H1 (cell line): ENCODE measurements around the gene RNF144A. TPM values are rescaled to one million over a fixed set of nuclear protein-coding genes. Genes with fewer than 3 reads are reported as not detected.

Experiments used
- CTCF ChIA-PET: fragments of 300-600 bp; sonication (Branson Sonifier 250); formaldehyde crosslinking; loops from one replicate; lab custom pipeline; 2021; ENCODE audit not compliant: partially characterized antibody; lab: Charles Lee
- POLR2A ChIA-PET: fragments of 300-600 bp; sonication (Branson Sonifier 250); formaldehyde crosslinking; loops from one replicate; lab custom pipeline; 2021; ENCODE audit warnings: inconsistent platforms; ENCODE audit not compliant: partially characterized antibody; lab: Charles Lee
- DNase-seq, 2 experiments: peaks; one replicate each; pipeline versions ENCODE4 v3.0.0 to v3.0.0-alpha.2; 2010 to 2022; ENCODE audit warnings: low spot score in 2 of 2, low read depth in 1 of 2, mixed read lengths in 1 of 2
- FAIRE-seq: peaks from 2 replicates; lab custom pipeline; 2011; peaks lifted over from hg19 to GRCh38; lab: Jason Lieb, UNC
- H2AFZ ChIP-seq: 2 replicates; pipeline ENCODE4 v1.8.1; 2012; ENCODE audit warnings: low read length, inconsistent platforms
- H2AK5ac ChIP-seq: 2 replicates; pipeline ENCODE4 v1.6.1; 2013; ENCODE audit warnings: low read depth, low read length
- H2BK120ac ChIP-seq: replicated peaks from 2 replicates; pipeline ENCODE3; 2013; ENCODE audit warnings: low read depth, low read length, inconsistent platforms
- H2BK12ac ChIP-seq: 2 replicates; pipeline ENCODE4 v1.6.1; 2013; ENCODE audit warnings: low read depth, low read length
- H2BK15ac ChIP-seq: 2 replicates; pipeline ENCODE4 v1.6.1; 2013; ENCODE audit warnings: low read length
- H2BK20ac ChIP-seq: 2 replicates; pipeline ENCODE4 v1.6.1; 2013; ENCODE audit warnings: low read length
- H2BK5ac ChIP-seq: 2 replicates; pipeline ENCODE4 v1.6.1; 2013; ENCODE audit warnings: low read depth, low read length
- H3K14ac ChIP-seq: 2 replicates; pipeline ENCODE4 v1.6.1; 2013; ENCODE audit warnings: inconsistent platforms; ENCODE audit not compliant: insufficient read length
- H3K18ac ChIP-seq: 2 replicates; pipeline ENCODE4 v1.6.1; 2013; ENCODE audit warnings: low read length; ENCODE audit errors: extremely low read depth
- H3K23ac ChIP-seq: 2 replicates; pipeline ENCODE4 v1.6.1; 2013; ENCODE audit warnings: inconsistent platforms; ENCODE audit not compliant: insufficient read length
- H3K23me2 ChIP-seq: 2 replicates; pipeline ENCODE4 v1.6.1; 2013; ENCODE audit warnings: low read depth, low read length
- H3K27ac ChIP-seq: 2 replicates; pipeline ENCODE4 v1.6.1; 2011; ENCODE audit warnings: low read depth, low read length, inconsistent platforms
- H3K27me3 ChIP-seq, 4 experiments: replicated peaks in 1 of 4; 1 replicate in 1 of 4; 2 replicates in 3 of 4; pipeline versions ENCODE4 v1.6.1 to v1.8.1; 2011 to 2013; ENCODE audit warnings: low read length in 3 of 4, mild to moderate bottlenecking in 3 of 4, inconsistent platforms in 2 of 4, mixed read lengths in 2 of 4, moderate library complexity in 1 of 4; ENCODE audit not compliant: control insufficient read depth in 3 of 4, insufficient read depth in 3 of 4; ENCODE audit errors: extremely low read depth in 1 of 4
- H3K36me3 ChIP-seq, 4 experiments: 2 replicates each; pipeline versions ENCODE4 v1.6.1 to v1.8.1; 2011 to 2013; ENCODE audit warnings: mild to moderate bottlenecking in 4 of 4, low read length in 3 of 4, moderate library complexity in 2 of 4, control low read depth in 1 of 4, inconsistent platforms in 1 of 4; ENCODE audit not compliant: insufficient read depth in 4 of 4, control insufficient read depth in 2 of 4
- H3K4ac ChIP-seq: replicated peaks from 2 replicates; pipeline ENCODE3; 2013; ENCODE audit warnings: low read length, low read depth, mixed read lengths, inconsistent platforms; ENCODE audit not compliant: insufficient read length
- H3K4me1 ChIP-seq, 4 experiments: replicated peaks in 1 of 4; 1 replicate in 1 of 4; 2 replicates in 3 of 4; pipeline versions ENCODE4 v1.6.1 to v1.8.1; 2011 to 2013; ENCODE audit warnings: low read length in 3 of 4, inconsistent platforms in 2 of 4, mixed read lengths in 1 of 4; ENCODE audit not compliant: insufficient read depth in 4 of 4, control insufficient read depth in 3 of 4
- H3K4me2 ChIP-seq, 2 experiments: 2 replicates each; pipeline versions ENCODE4 v1.6.1 to v1.8.1; 2011 to 2013; ENCODE audit warnings: low read depth in 2 of 2, low read length in 2 of 2, control low read depth in 1 of 2, inconsistent platforms in 1 of 2, mild to moderate bottlenecking in 1 of 2; ENCODE audit not compliant: insufficient read depth in 1 of 2
- H3K4me3 ChIP-seq, 4 experiments: fragments of 200-600, 300-600 bp in 1 of 4; sonication (generic), shearing (Covaris generic), sonication (Bioruptor Twin) in 1 of 4; 2 replicates each; pipeline versions ENCODE4 v1.5.1 to v1.8.1; 2011 to 2016; ENCODE audit warnings: low read length in 4 of 4, low read depth in 3 of 4, control low read depth in 2 of 4, inconsistent platforms in 2 of 4, mild to moderate bottlenecking in 2 of 4, mixed read lengths in 1 of 4, moderate library complexity in 1 of 4; ENCODE audit not compliant: insufficient read depth in 2 of 4; ENCODE audit errors: extremely low read depth in 1 of 4
- H3K56ac ChIP-seq: replicated peaks from 2 replicates; pipeline ENCODE3; 2013; ENCODE audit warnings: low read depth, mild to moderate bottlenecking, mixed read lengths, low read length, inconsistent platforms; ENCODE audit not compliant: insufficient read length
- H3K79me1 ChIP-seq: 2 replicates; pipeline ENCODE4 v1.6.1; 2013; ENCODE audit warnings: low read depth, low read length, control low read depth
- H3K79me2 ChIP-seq, 2 experiments: 2 replicates each; pipeline versions ENCODE4 v1.6.1 to v1.8.1; 2012 to 2013; ENCODE audit warnings: low read length in 2 of 2, mild to moderate bottlenecking in 2 of 2, inconsistent platforms in 1 of 2; ENCODE audit not compliant: insufficient read depth in 2 of 2, control insufficient read depth in 1 of 2
- H3K9ac ChIP-seq, 4 experiments: replicated peaks in 1 of 4; 1 replicate in 1 of 4; 2 replicates in 3 of 4; pipeline versions ENCODE4 v1.6.1 to v1.8.1; 2011 to 2013; ENCODE audit warnings: low read depth in 3 of 4, low read length in 3 of 4, control low read depth in 2 of 4, mild to moderate bottlenecking in 2 of 4, moderate library complexity in 2 of 4, inconsistent platforms in 1 of 4; ENCODE audit errors: extremely low read depth in 1 of 4
- H3K9me3 ChIP-seq, 2 experiments: 2 replicates each; pipeline versions ENCODE4 v1.6.1 to v1.8.1; 2012 to 2013; ENCODE audit warnings: mild to moderate bottlenecking in 2 of 2, moderate library complexity in 2 of 2, control low read depth in 1 of 2, inconsistent platforms in 1 of 2, low read depth in 1 of 2, low read length in 1 of 2, mixed read lengths in 1 of 2; ENCODE audit not compliant: insufficient read depth in 2 of 2
- H4K20me1 ChIP-seq, 2 experiments: replicated peaks in 1 of 2; 2 replicates each; pipeline versions ENCODE3 to v1.8.1; 2011 to 2013; ENCODE audit warnings: inconsistent platforms in 2 of 2, low read length in 2 of 2, mild to moderate bottlenecking in 1 of 2; ENCODE audit not compliant: insufficient read depth in 2 of 2, control insufficient read depth in 1 of 2
- H4K5ac ChIP-seq: 2 replicates; pipeline ENCODE4 v1.6.1; 2013; ENCODE audit warnings: low read length, low read depth, mixed read lengths, inconsistent platforms; ENCODE audit not compliant: insufficient read length
- H4K8ac ChIP-seq: 2 replicates; pipeline ENCODE4 v1.8.0; 2013; ENCODE audit warnings: mild to moderate bottlenecking, moderate library complexity, low read length, inconsistent platforms; ENCODE audit not compliant: insufficient read depth; ENCODE audit errors: extremely low read depth
- H4K91ac ChIP-seq: replicated peaks from 2 replicates; pipeline ENCODE3; 2013; ENCODE audit warnings: low read length, mixed read lengths, inconsistent platforms; ENCODE audit not compliant: insufficient read length
- ASH2L ChIP-seq: fragments of 200-600, 300-600 bp; sonication (generic); IDR thresholded peaks from one replicate; pipeline ENCODE4 v1.7.1; 2017; ENCODE audit warnings: low read length
- CHD2 ChIP-seq: IDR thresholded peaks from 2 replicates; pipeline ENCODE4 v1.6.1; 2012; ENCODE audit warnings: low read length, improper control_type of control experiment
- GABPA ChIP-seq: IDR thresholded peaks from 2 replicates; pipeline ENCODE4 v1.6.1; 2011; ENCODE audit warnings: mild to moderate bottlenecking, low read length, moderate library complexity, borderline replicate concordance; ENCODE audit not compliant: insufficient read depth
- POLR2A ChIP-seq, 2 experiments: IDR thresholded peaks; 1 replicate in 1 of 2; 2 replicates in 1 of 2; pipeline ENCODE4 v1.6.1; 2011; ENCODE audit warnings: low read depth in 2 of 2, low read length in 2 of 2, mild to moderate bottlenecking in 2 of 2; ENCODE audit errors: control extremely low read depth in 1 of 2
- POLR2AphosphoS5 ChIP-seq: IDR thresholded peaks from 2 replicates; pipeline ENCODE4 v1.6.1; 2011; ENCODE audit warnings: low read depth, low read length
- RBBP5 ChIP-seq: IDR thresholded peaks from 2 replicates; pipeline ENCODE4 v1.7.1; 2012; ENCODE audit warnings: low read depth, mild to moderate bottlenecking, inconsistent platforms, low read length, moderate library complexity, borderline replicate concordance
- TCF12 ChIP-seq: IDR thresholded peaks from 2 replicates; pipeline ENCODE4 v1.6.1; 2011; ENCODE audit warnings: low read depth, mild to moderate bottlenecking, low read length
- WGBS, 2 experiments: shearing (Covaris generic) in 1 of 2; methylation state at CpG; one replicate each; pipeline versions ENCODE4 v1.1.6 to v1.1.7; 2013 to 2015; ENCODE audit warnings: low lambda C conversion rate in 2 of 2, mixed read lengths in 2 of 2, inconsistent platforms in 1 of 2, low coverage in 1 of 2, missing lambda C conversion rate in 1 of 2; ENCODE audit not compliant: insufficient replicate concordance in 2 of 2, insufficient coverage in 1 of 2, insufficient read length in 1 of 2; ENCODE audit errors: extremely low coverage in 1 of 2, missing lambda C conversion rate in 1 of 2; 5-methylcytosine and 5-hydroxymethylcytosine counted together
- polyA plus RNA-seq, 7 experiments: library from polyadenylated mRNA; depleted of rRNA in 3 of 7; stranded (reverse) in 5 of 7; unstranded in 2 of 7; fragments of >200 nt in 5 of 7; fragments of 200-250 nt in 2 of 7; gene quantifications; 1 replicate in 5 of 7; 2 replicates in 1 of 7; 4 replicates in 1 of 7; pipeline versions ENCODE4 v1.2.1 to v1.2.3, GENCODE V29; 2011 to 2013; ENCODE audit warnings: missing spikeins in 2 of 7, mixed read lengths in 2 of 7
- total RNA-seq: library from RNA; stranded (reverse); fragmentation: NEBNext Ultra II Directional; extraction: Animal tissue kit (Norgen Biotek cat#: 25700); gene quantifications from 2 replicates; pipeline ENCODE4 v1.2.1, GENCODE V29; 2021
- TF ChIP-seq, protein P1 (sequence below): IDR thresholded peaks from 2 replicates; pipeline ENCODE4 v1.6.1; 2012; ENCODE audit warnings: inconsistent platforms

The RNF144A gene
- total and polyA plus RNA-seq, 2 of the 8 experiments (the other 6 are each of a cell fraction or from before 2014, with no cell fraction given) = 14.0 to 15.0 TPM

DNA sequence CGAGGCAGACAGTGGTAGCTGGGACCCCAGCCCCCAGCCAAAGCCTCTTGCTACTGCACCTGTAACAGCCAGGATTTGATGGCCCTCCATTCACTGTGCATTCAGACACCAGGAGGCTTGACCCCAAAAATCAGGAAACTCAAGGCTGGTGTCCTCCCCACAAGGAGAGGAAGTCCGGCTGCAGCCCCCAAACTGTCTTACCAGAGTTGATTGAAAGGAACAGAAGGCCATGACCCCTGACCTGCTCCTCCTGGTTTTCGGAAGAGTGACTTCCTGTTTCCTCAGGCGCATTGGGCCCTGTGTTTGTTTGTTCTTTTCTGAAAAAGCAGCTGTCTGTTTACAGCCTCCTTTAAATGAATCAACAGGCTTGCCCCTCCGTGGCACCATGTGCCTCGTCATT lies 111.6 kb downstream of the RNF144A start:
- Histone ChIP-seq H3K23me2 (no peaks in the 10 kb centered on the region), H3K4me1 (no peaks in the 10 kb centered on the region; a peak in 1 of 7 replicates), H2BK15ac (no peak overlapping the region), H3K23ac (no peak overlapping the region), H2BK12ac (no peak overlapping the region), H3K9ac (no peak overlapping the region), H2BK120ac (no peak overlapping the region), H3K79me1 (no peaks in the 10 kb centered on the region), H4K5ac (no peak overlapping the region), H3K4ac (no peak overlapping the region), H2BK20ac (no peak overlapping the region), H2AK5ac (no peak overlapping the region), H3K9me3 (no peaks in the 10 kb centered on the region), H4K20me1 (peaks cover 0 to 2% of the 10 kb centered on the region in 2 experiments), H3K36me3 (peaks cover 0 to 9% (median 2%) of the 10 kb centered on the region in 4 experiments; a peak in 2 of 8 replicates), H3K4me2 (no peak overlapping the region), H4K91ac (no peak overlapping the region), H3K27ac (no peak overlapping the region), H3K27me3 (no peaks in the 10 kb centered on the region), H2AFZ (no peak overlapping the region), H2BK5ac (no peak overlapping the region), H3K14ac (no peak overlapping the region), H3K79me2 (no peaks in the 10 kb centered on the region), H4K8ac (no peak overlapping the region), H3K18ac (no peak overlapping the region), H3K4me3 (no peak overlapping the region), H3K56ac (no peak overlapping the region)
- 94% methylated on average over 6 of the region's 6 CpGs; no CpG with 5 or more reads in 1 of the 2 experiments for WGBS, 2 experiments
- CTCF ChIA-PET = interaction anchor here (0.7 to 10.4 kb wide), 5 partner anchors 14 to 112 kb away, joined by 3 to 115 read pairs (median 5); no protein-coding TSS in a partner anchor
- POLR2A ChIA-PET = no interaction called here
- FAIRE-seq = no peak
- DNase-seq = no peak
- TF ChIP-seq TCF12 = no peak
- TF ChIP-seq ASH2L = no peak
- no peak for TF ChIP-seq POLR2AphosphoS5
- no peak for TF ChIP-seq GABPA
- TF ChIP-seq CHD2 = no peak
- no peak for TF ChIP-seq RBBP5
- no peak for TF ChIP-seq POLR2A (IDR thresholded peaks at IDR 0.05; ENCODE audit: control extremely low read depth in 1 of 2, low read depth in 2 of 2, low read length in 2 of 2)
- TF ChIP-seq, protein P1, sequence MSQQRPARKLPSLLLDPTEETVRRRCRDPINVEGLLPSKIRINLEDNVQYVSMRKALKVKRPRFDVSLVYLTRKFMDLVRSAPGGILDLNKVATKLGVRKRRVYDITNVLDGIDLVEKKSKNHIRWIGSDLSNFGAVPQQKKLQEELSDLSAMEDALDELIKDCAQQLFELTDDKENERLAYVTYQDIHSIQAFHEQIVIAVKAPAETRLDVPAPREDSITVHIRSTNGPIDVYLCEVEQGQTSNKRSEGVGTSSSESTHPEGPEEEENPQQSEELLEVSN = no peak
